8988T (cell line): ENCODE measurements around the gene EFCAB13.
A peak's percentile ranks its signal among the peaks of the same experiment; 100 is the strongest.

ENCODE experiments used
- DNase-seq: peaks from one replicate; pipeline ENCODE4 v3.0.0; 2011

The EFCAB13 gene

GRCh38 chr17:47323382-47324223 is at the start of gene EFCAB13:
Gene EFCAB13 (plus strand): TSS chr17:47323955. CDS start chr17:47328354, 4,399 bp downstream.
- peak; percentile 78 for DNase-seq

GRCh38 chr17:47274319-47275069 is 49.3 kb upstream of the EFCAB13 start:
- DNase-seq: no peak

- DNase-seq: no peak
Measured at GRCh38 chr17:47275245-47275984, 48.3 kb upstream of the EFCAB13 start.

GRCh38 chr17:47276444-47276843 is 47.3 kb upstream of the EFCAB13 start:
- DNase-seq: no peak

GRCh38 chr17:47276868-47277267 is 46.9 kb upstream of the EFCAB13 start:
- DNase-seq: no peak

GRCh38 chr17:47277921-47278320 is 45.8 kb upstream of the EFCAB13 start:
- no peak for DNase-seq

GRCh38 chr17:47278561-47278960 is 45.2 kb upstream of the EFCAB13 start:
- DNase-seq: no peak

GRCh38 chr17:47279062-47279801 is 44.5 kb upstream of the EFCAB13 start:
- no peak for DNase-seq

GRCh38 chr17:47280072-47280811 is 43.5 kb upstream of the EFCAB13 start:
- DNase-seq: no peak

- no peak for DNase-seq
Measured at GRCh38 chr17:47281216-47281615, 42.5 kb upstream of the EFCAB13 start.

GRCh38 chr17:47285003-47285402 is 38.8 kb upstream of the EFCAB13 start:
- DNase-seq: no peak

GRCh38 chr17:47286198-47286914 is 37.4 kb upstream of the EFCAB13 start:
- no peak for DNase-seq

- no peak for DNase-seq
Measured at GRCh38 chr17:47287068-47287467, 36.7 kb upstream of the EFCAB13 start.

GRCh38 chr17:47287639-47288038 is 36.1 kb upstream of the EFCAB13 start:
- no peak for DNase-seq

GRCh38 chr17:47288531-47289116 is 35.1 kb upstream of the EFCAB13 start:
- DNase-seq: no peak

- no peak for DNase-seq
Measured at GRCh38 chr17:47289302-47289701, 34.5 kb upstream of the EFCAB13 start.

- no peak for DNase-seq
Measured at GRCh38 chr17:47290870-47291241, 32.9 kb upstream of the EFCAB13 start.

GRCh38 chr17:47291242-47291873 is 32.4 kb upstream of the EFCAB13 start:
- DNase-seq: no peak

GRCh38 chr17:47292206-47292605 is 31.5 kb upstream of the EFCAB13 start:
- no peak for DNase-seq
